Right lung (tissue), 5 donors: Measurements from ENCODE around the gene F2RL1. TPM values are rescaled to one million over a fixed set of nuclear protein-coding genes. Genes with fewer than 3 reads are reported as not detected.
"Not testable (repeated sequence)": the region's sequence is repeated elsewhere in the genome, so short reads cannot be mapped to it uniquely, and the experiment has no call there.

Experiments
- DNase-seq, 2 donors: peaks; one replicate each; pipeline ENCODE4 v3.0.0-alpha.2; 2013
- polyA plus RNA-seq, 5 donors: library from polyadenylated mRNA; unstranded; fragments of 120-200 nt; gene quantifications; one replicate each; pipeline versions ENCODE4 v1.2.1 to v1.2.3, GENCODE V29; 2013; ENCODE audit warnings: inconsistent platforms in 1 of 5, low replicate concordance in 1 of 5; ENCODE audit not compliant: insufficient read length in 5 of 5, insufficient read depth in 1 of 5

The F2RL1 gene
- polyA plus RNA-seq, 5 donors = 8.8 to 10.2 (median 9.7) TPM

GRCh38 chr5:76804266-76804665 is 14.6 kb upstream of the F2RL1 start:
- DNase-seq = no peak

GRCh38 chr5:76805821-76806505 is 12.9 kb upstream of the F2RL1 start:
- DNase-seq = no peak

GRCh38 chr5:76807296-76807695 is 11.5 kb upstream of the F2RL1 start:
- DNase-seq = no peak

DNA sequence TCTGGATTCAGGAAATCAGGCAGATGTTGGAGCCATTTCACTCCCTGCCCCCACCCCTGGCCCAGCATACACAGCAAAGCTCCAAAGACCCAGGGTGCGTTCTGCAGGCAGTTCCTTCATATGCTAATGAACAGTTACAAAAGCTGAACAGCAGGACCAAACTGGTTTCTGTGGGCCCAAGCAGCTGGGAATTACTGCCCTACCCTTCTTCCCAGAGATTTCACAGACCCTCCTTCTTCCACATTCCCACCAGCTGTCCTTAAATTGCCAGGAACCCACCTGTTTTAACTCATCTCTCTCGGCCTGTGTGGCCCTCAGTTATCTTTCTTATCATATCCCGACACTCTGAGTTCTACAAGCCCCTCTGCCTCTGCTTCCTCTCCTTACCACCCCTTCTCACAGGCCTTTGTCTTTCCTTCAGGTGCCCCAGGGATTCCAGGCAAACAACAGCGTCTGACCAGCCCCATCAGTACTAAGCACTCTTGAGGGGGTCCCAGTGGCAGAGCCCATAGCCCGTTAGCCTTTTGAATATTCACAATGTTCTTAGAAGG is 10.6 kb upstream of the F2RL1 start:
- DNase-seq = no peak

DNA sequence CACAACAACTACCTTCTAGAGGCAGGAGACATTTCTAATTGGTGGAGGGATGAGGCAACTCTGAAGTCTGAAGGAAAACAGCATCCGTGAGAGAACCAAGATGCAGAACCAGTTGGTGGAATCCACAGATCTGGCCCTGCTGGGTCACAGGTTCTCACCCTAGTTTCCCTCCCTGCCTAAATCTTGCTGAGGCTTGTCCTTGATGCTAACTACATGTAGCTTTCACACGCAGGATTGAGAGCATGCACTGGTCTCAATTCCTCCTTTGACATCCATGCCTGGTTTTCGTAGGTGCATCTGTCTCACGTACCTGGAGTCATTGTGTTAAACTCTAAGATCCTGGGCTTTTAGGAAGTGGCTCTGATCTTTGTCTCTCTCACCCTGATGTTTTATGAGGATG is 9.7 kb upstream of the F2RL1 start:
- DNase-seq = no peak

GRCh38 chr5:76810236-76810635 is 8.6 kb upstream of the F2RL1 start:
- no peak for DNase-seq

GRCh38 chr5:76811214-76811613 is 7.6 kb upstream of the F2RL1 start:
- no peak for DNase-seq

- not testable (repeated sequence) for DNase-seq
Measured at GRCh38 chr5:76812209-76812608, 6.6 kb upstream of the F2RL1 start.

- no peak for DNase-seq
Measured at GRCh38 chr5:76813982-76814562, 4.8 kb upstream of the F2RL1 start.

GRCh38 chr5:76816110-76816831 is 2.6 kb upstream of the F2RL1 start:
- DNase-seq = no peak

GRCh38 chr5:76819851-76820525 is 1.2 kb downstream of the F2RL1 start:
- no peak for DNase-seq

DNA sequence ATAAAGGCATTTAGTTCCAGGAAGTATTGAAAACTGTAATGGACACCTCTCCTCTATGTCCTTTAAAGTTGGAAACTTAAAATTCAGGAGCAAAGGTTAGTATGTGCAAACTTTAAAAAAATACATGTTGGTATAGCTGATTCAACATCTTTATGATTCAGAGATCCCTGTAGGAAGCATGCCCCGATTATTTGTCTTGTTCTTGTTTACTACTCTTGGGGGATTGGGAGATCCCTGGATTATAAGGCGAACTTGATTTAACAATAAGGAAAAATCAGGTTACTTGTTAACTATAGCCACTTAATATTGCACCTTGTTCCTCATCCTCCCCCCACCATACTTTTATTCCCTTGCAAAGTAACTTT is 1.7 kb downstream of the F2RL1 start:
- DNase-seq = no peak

GRCh38 chr5:76821136-76821535 is 2.3 kb downstream of the F2RL1 start:
- no peak for DNase-seq

- not testable (repeated sequence) for DNase-seq
Measured at GRCh38 chr5:76822105-76822731, 3.4 kb downstream of the F2RL1 start.

DNA sequence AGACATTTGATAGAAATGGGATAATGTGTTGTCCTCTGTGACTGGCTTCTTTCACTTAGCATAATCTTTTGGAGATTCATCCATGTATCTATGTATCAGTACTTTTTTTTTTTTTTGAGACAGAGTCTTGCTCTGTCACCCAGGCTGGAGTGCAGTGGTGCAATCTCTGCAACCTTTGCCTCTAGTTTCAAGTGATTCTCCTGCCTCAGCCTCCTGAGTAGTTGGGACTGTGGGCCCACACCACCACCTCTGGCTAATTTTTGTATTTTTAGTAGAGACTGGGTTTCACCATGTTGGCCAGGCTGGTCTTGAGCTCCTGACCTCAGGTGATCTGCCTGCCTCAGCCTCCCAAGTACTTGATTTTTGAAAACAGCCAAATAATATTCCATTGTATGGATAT is 7.6 kb downstream of the F2RL1 start:
- DNase-seq = not testable (repeated sequence)

DNA sequence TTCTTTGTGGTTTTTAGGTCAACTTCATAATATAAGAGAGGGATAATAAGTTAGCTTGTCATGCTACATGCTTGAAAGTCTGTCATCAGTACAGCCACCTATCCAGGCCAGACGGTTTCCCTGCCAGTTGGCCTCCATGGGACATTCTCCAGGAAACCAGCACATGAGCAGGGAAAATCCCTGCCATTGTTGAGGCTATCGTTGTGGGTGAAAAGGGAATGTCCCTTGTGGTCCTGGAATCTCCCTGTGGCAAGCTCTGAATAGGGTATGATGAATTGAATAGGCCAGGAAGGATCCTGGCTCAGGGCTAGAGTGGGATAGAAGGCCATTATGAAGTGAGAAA is 12.3 kb downstream of the F2RL1 start:
- no peak for DNase-seq

DNA sequence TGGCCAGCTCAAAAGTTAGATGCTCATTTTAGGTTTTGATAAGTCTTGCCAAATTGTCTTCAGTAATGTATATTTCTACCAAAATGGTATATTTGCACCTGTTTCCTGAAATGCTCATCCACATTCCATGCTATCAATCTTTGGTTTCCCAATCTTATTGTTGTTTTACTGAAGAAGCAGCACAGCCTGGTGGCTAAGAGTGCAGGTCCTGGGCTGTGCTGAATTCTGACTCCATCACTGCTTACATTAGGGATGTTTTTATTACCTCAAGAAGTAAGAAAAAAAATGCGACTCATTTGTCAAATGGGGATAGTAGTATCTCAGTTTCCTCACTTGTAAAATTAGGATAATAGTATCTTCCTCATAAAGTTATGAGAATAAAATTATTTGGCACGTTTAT is 17.4 kb downstream of the F2RL1 start:
- DNase-seq = no peak

- no peak for DNase-seq
Measured at GRCh38 chr5:76836585-76836984, 17.8 kb downstream of the F2RL1 start.

DNA sequence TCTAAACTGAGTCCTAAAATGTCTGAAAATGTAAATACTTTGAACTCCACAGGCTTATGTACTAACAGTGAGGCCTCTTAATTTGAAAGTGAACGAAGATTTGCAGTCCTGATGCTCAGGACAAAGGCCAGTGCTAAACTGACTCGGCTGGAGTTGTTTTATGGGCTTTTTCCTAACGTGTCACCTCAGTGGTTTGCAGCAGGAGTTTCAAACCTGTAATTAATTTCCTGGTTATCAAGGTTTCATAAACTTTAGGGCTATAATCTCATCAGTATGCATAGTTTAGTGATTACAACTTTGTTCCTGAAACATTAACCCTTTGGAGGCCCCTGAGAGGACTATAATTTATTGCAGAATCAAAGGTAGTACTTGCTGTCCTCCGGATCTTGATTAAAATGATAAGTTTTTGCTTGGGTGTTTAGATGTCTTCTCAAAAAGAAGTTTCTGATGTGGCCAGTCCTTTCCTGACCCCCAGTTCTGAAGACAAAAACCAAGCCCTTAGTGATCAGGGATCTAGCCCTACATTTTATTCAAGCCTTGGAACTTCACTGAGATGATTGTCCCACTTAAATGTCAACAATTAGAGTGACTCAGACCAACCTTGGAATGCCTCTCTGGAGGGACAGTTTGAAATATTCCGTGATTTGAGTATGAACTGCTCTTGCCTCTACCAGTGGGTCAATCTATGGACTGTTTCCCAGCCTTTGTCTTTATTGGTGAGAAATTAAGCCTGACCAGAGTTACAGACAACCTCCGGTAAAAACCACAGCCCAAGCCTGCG is 19.8 kb downstream of the F2RL1 start:
- DNase-seq = no peak

- no peak for DNase-seq
Measured at GRCh38 chr5:76841361-76841760, 22.5 kb downstream of the F2RL1 start.

DNA sequence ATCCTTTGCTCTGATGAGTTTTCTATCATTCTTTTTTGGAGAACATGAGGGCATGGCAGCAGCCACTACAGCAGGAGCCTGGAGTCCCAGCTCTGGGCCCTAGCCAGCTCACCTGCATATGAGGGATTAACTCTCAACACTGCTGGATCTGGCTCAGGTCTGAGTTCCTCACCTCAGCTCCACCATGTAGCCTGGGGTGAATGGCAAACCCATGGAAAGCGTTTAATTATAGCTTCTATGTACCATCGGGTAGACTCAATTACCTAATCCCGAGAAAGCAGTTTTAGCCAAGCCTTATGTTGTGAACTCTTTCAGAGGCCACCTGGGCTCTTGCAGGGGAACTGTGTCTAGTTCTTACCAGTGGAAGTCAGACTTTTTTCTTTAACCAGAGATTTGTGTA is 27.1 kb downstream of the F2RL1 start:
- DNase-seq = no peak
